HG02759 (cell line): Measurements from ENCODE around the gene MPRIP.
"Not testable (repeated sequence)": the region's sequence is repeated elsewhere in the genome, so short reads cannot be mapped to it uniquely, and the experiment has no call there.

Experiments
- ATAC-seq: cut with Tn5 transposase; IDR thresholded peaks from one replicate; pipeline ENCODE4 v1.9.1; 2021; ENCODE audit warnings: mild to moderate bottlenecking, moderate library complexity; ENCODE audit not compliant: unreplicated experiment

Gene MPRIP

DNA sequence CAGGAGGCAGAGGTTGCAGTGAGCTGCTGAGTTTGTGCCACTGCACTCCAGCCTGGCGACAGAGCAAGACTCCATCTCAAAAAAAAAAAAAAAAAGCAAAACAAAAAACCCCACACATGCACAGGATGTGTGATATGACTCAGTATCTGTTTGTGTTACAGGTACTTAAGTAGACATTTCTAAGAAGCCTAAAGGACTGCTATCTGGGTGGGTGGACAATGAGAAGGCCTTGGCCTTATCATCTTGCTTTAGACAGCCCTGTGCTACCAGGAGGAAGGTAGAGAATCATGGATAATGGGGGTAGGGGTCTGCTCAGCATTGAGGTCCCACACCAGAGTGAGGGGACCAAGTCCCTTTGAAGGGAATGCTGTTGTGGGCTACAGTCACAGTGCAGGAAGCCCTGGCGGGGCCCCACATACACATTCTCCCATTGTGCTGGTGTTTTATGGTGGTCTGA lies 137.1 kb downstream of the MPRIP start:
- ATAC-seq: peak; percentile 37

GRCh38 chr17:17180141-17180603 lies 137.9 kb downstream of the MPRIP start:
- no peak for ATAC-seq

DNA sequence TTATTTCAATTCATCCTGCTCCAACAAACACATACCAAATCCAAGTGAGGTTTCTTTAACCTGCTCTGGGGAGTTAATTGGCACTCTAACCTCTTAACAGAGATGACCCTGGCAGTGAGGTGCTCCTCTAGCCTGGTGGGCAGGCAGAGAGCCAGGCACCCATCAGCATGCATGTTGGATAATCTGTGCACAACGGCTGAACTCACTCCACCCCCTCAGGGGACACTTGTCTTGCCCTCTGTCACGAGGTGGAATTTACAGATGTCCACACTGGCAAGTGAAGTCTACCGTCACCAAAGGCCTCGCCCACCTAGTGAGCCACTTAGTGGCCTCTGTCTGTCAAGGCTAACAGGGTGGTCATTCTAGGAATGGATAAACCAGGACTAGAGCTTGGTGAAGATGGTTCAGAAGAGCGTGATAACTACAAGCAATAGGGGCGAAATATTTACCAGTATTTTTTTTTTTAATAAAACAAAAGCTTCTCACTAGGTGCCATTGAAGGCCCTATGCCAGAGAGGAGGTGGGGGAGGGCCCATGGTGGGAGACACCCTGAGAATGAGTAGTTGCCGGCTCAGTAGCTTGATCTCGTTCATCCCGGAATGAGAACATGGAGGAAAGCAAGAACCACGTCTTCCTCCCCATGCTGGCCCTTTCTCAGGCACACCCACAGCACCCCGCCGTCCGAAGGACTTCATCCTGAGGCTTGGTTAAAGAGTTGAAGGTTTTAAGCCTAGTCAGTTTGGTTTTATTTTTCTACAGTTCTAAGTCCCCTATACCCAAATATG lies 138.7 kb downstream of the MPRIP start:
- no peak for ATAC-seq

DNA sequence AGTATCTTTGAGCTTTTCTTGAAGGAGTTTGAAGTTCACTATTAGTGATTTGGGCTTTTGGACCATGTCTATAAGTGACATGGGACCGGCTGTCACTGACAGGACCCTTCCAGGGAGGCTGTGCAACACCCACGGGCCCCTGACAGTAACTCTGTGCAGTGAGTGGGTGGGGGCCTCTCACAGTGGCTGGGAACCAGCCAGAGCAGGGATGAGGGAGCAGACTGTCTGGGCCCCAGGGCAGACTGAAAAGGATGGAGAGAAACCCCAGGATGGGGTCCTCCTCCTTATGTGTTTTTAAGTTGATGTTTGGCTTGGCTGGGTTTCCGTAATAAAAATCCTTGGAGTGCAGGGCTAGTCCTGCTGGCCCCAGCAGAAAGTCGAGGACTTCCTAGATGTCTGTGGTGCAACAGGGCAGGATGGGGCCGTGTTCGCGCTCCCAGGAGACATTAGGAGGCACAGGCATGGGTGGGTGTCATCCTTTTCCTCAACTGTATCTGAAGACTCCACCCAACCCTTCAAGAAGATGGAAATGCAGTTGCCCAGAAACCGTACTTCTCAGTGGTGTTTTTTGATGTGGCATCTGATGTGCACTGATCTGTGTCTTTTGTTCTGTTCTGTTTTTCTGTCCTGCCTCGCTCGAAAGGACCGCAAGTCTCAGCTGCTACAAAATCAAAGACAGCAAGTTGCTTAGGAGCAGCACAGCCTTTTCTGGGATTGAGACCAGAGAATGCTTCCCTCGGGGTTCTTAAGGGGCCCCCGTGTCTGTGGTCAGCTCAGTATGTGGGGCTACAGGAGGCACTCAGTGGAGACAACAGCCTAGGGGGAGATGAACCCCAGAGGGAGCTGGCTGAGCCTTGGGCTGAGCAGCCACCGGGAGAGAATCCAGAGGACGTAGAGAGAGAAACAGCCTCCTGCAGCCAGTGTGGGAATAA lies 139.7 kb downstream of the MPRIP start:
- ATAC-seq: peak; percentile 44

GRCh38 chr17:17182598-17183136 lies 140.4 kb downstream of the MPRIP start:
- ATAC-seq: no peak

- no peak for ATAC-seq
Measured at GRCh38 chr17:17183744-17184143, 141.5 kb downstream of the MPRIP start.

GRCh38 chr17:17184985-17185757 lies 142.9 kb downstream of the MPRIP start:
- not testable (repeated sequence) for ATAC-seq

DNA sequence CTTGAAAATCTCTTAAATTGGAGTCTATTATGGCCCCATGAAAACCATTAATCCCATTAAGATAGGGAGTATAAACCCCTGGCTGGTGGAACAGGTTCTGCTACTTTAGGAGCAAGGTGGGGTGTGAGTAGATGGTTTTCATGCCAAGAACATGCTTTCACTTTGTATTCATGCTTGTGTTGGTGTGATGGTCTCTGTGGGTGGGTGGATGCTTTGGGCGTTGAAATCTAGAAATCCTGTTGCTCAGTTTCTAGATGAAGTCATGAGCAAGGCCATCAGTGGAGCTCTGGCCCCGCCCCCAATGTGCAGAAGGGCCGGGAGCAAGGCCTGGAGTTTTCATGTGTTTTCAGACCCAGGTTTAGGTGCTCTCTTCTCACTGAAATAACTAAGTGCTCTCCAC lies 143.8 kb downstream of the MPRIP start:
- no peak for ATAC-seq

DNA sequence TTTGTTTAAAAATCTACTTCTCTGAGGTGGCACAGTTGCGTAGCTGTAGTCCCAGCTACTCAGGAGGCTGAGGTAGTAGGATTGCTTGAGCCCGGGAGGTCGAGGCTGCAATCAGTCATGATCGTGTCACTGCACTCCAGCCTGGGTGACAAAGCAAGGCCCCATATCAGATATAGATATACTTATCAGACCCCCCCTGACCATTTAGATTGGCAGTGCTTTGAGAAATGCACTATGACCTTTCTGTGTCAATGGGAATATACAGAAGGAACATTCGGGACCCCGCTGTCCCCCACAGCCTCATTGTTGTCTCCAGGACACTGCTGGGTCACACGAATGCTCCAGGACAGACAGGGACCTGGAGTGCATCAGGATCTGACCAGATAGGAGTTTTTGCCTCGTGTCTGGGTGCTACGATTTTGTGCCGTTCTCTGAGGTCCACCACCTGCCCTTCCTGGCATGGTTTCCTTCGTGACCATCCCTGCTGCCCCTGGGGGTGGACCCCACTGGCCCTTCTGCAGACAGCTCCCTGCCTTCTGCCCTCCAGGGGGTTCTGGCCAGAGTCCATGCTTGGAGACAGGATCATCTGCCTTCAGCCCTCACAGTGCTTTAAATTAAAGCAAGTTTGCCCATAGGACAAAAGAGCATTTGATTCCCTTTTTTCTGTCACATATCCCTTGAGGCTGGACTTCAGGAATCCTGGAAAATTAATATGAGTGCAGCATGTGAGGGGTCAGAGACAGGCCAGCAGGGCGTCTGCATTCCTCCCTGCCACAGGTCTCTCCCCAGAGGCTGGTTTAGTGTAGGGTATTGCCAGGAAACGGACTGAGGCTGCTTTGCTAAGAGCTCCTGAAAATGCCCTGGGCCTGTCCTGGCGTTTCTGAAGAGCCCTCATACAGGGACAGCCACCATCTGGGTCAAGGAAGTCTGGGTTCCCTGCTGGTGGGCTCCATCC lies 144.6 kb downstream of the MPRIP start:
- no peak for ATAC-seq

- no peak for ATAC-seq
Measured at GRCh38 chr17:17188586-17188985, 146.3 kb downstream of the MPRIP start.

- no peak for ATAC-seq
Measured at GRCh38 chr17:17189559-17189958, 147.3 kb downstream of the MPRIP start.

GRCh38 chr17:17190188-17190587 lies 147.9 kb downstream of the MPRIP start:
- no peak for ATAC-seq

GRCh38 chr17:17191346-17191792 lies 149.1 kb downstream of the MPRIP start:
- ATAC-seq: no peak

GRCh38 chr17:17191961-17192381 lies 149.7 kb downstream of the MPRIP start:
- ATAC-seq: no peak

- not testable (repeated sequence) for ATAC-seq
Measured at GRCh38 chr17:17195466-17195865, 153.2 kb downstream of the MPRIP start.

DNA sequence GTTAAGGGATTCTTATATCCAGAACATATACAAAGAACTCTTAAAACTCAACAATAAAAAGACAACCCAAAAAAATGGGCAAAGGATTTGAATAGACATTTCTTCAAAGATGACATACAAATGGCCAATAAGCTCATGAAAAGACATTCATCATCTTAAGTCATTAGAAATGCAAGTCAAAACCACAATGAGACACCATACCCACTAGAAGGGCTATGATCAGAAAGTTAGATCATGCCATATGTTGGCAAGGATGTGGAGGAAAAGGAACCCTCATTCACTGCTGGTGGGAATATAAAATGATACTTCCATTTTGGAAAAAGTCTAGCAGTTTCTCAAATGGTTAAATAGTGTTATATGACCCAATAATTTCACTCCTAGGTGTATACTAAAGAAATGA lies 154.5 kb downstream of the MPRIP start:
- ATAC-seq: no peak

DNA sequence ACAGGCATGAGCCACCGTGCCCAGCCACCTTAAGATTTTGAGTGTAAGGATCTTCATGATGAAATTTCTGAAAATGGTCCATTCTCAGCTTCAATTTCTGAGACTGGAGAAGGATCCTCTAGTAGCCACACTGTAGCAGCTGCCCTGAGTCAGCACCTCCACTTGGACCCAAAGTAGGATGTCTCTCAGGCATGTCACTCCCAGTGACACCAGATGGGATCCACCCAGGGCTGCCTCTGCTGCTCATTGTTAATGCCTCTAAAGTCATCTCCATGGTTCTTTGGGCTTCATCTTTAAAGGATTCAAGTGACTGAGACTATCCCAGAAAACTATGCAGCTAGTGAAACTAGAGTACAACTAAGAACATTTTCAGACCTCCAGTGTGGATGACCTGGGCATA lies 156.0 kb downstream of the MPRIP start:
- ATAC-seq: no peak

GRCh38 chr17:17200311-17200710 lies 158.1 kb downstream of the MPRIP start:
- no peak for ATAC-seq

DNA sequence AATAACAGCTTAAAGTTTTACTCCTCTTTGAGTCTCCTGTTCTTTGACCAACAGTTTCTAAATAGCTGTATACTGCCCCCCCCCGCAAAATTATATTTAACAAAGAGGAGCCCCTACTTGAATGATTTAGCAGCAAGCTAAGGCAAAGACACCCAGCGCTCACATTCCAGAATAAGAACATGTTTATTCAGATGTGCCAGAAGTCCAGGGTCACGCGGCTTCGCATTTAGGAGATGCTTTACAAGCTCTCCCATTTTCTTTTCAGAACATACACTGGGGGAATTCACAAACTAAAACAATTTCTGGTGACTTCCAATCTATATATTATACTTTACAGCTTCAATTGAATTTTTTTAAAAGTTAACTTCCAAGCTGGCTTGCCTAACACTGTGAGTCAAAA lies 158.6 kb downstream of the MPRIP start:
- ATAC-seq: no peak
